ENCODE data around the gene TOB1. TPM values are rescaled to one million over a fixed set of nuclear protein-coding genes. Genes with fewer than 3 reads are reported as not detected.

TOB1 gene
- total and polyA plus RNA-seq, 2 experiments from 2014 or later: 12.1 to 46.9 TPM

DNA sequence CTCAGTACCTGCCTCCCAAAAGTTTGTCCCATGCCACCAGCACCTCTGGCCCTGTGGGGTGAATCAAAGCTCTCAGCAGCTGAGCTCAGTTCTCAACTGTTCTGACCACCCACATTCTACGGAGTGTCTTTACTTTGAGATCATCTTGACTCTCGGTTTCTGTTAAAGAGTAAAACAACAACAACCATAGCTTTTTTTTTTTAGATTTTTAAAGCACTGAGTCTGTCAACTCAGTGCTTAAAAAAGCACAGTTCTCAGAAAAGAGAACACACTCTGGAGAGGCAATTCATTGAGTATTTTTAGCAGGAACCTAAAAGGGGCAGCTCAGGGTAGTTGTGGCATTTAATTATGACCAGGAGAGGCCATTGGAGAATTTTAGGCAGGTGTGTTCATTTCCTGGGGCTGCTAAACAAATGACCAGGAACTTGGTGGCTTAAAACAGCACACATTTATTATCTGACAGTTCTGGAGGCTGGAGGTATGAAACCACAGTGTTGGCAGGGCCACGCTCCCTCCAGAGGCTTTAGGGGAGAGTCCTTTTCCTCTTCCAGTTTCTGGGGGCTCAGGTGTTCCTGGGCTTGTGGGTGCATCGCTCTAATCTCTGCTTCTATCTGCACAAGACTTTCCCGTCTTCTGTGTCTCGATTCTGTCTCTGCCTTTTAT is 37.5 kb downstream of the TOB1 start (continued):
- TF ChIP-seq, protein P1, sequence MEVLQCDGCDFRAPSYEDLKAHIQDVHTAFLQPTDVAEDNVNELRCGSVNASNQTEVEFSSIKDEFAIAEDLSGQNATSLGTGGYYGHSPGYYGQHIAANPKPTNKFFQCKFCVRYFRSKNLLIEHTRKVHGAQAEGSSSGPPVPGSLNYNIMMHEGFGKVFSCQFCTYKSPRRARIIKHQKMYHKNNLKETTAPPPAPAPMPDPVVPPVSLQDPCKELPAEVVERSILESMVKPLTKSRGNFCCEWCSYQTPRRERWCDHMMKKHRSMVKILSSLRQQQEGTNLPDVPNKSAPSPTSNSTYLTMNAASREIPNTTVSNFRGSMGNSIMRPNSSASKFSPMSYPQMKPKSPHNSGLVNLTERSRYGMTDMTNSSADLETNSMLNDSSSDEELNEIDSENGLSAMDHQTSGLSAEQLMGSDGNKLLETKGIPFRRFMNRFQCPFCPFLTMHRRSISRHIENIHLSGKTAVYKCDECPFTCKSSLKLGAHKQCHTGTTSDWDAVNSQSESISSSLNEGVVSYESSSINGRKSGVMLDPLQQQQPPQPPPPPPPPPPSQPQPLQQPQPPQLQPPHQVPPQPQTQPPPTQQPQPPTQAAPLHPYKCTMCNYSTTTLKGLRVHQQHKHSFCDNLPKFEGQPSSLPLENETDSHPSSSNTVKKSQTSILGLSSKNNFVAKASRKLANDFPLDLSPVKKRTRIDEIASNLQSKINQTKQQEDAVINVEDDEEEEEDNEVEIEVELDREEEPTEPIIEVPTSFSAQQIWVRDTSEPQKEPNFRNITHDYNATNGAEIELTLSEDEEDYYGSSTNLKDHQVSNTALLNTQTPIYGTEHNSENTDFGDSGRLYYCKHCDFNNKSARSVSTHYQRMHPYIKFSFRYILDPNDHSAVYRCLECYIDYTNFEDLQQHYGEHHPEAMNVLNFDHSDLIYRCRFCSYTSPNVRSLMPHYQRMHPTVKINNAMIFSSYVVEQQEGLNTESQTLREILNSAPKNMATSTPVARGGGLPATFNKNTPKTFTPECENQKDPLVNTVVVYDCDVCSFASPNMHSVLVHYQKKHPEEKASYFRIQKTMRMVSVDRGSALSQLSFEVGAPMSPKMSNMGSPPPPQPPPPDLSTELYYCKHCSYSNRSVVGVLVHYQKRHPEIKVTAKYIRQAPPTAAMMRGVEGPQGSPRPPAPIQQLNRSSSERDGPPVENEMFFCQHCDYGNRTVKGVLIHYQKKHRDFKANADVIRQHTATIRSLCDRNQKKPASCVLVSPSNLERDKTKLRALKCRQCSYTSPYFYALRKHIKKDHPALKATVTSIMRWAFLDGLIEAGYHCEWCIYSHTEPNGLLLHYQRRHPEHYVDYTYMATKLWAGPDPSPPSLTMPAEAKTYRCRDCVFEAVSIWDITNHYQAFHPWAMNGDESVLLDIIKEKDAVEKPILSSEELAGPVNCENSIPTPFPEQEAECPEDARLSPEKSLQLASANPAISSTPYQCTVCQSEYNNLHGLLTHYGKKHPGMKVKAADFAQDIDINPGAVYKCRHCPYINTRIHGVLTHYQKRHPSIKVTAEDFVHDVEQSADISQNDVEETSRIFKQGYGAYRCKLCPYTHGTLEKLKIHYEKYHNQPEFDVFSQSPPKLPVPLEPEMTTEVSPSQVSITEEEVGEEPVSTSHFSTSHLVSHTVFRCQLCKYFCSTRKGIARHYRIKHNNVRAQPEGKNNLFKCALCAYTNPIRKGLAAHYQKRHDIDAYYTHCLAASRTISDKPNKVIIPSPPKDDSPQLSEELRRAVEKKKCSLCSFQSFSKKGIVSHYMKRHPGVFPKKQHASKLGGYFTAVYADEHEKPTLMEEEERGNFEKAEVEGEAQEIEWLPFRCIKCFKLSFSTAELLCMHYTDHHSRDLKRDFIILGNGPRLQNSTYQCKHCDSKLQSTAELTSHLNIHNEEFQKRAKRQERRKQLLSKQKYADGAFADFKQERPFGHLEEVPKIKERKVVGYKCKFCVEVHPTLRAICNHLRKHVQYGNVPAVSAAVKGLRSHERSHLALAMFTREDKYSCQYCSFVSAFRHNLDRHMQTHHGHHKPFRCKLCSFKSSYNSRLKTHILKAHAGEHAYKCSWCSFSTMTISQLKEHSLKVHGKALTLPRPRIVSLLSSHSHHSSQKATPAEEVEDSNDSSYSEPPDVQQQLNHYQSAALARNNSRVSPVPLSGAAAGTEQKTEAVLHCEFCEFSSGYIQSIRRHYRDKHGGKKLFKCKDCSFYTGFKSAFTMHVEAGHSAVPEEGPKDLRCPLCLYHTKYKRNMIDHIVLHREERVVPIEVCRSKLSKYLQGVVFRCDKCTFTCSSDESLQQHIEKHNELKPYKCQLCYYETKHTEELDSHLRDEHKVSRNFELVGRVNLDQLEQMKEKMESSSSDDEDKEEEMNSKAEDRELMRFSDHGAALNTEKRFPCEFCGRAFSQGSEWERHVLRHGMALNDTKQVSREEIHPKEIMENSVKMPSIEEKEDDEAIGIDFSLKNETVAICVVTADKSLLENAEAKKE (CRISPR knock-in tag; IDR thresholded peaks at IDR 0.05): no peak
- TF ChIP-seq POLR2AphosphoS5 (IDR thresholded peaks at IDR 0.05; ENCODE audit: low read depth): no peak
- TF ChIP-seq NANOG (IDR thresholded peaks at IDR 0.05; ENCODE audit: borderline replicate concordance): no peak

DNA sequence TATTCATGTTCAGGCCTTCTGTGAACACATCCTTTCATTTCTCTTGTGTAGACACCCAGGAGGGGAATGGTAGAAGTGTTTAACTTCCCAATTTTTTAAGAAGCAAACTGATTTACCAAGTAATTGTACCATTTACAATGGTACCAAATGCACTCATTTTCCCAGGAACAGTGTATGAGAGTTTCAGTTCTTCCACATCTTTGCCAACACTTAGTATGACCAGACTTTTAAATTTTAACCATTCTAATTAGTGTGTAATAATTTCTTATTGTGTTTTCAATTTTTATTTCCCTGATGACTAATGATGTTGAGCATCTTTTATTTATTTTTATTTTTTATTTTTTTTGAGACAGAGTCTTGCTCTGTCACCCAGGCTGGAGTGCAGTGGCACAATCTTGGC is 41.0 kb downstream of the TOB1 start:
- H3K9me2 ChIP-seq (ENCODE audit: insufficient read depth): peaks cover 7% of the 10 kb centered on the region; the same call in 1 of the 2 replicates
- ATAC-seq: no peak
- TF ChIP-seq EZH2 (IDR thresholded peaks at IDR 0.05; ENCODE audit: low read depth, unreplicated experiment): no peak
- no peak for TF ChIP-seq JUNB (IDR thresholded peaks at IDR 0.05; ENCODE audit: unreplicated experiment)
- TF ChIP-seq ZNF331 (CRISPR knock-in tag; IDR thresholded peaks at IDR 0.05; ENCODE audit: low read depth): no peak
- no peak for TF ChIP-seq POLR2AphosphoS5 (IDR thresholded peaks at IDR 0.05; ENCODE audit: low read depth)
- TF ChIP-seq, protein P2, sequence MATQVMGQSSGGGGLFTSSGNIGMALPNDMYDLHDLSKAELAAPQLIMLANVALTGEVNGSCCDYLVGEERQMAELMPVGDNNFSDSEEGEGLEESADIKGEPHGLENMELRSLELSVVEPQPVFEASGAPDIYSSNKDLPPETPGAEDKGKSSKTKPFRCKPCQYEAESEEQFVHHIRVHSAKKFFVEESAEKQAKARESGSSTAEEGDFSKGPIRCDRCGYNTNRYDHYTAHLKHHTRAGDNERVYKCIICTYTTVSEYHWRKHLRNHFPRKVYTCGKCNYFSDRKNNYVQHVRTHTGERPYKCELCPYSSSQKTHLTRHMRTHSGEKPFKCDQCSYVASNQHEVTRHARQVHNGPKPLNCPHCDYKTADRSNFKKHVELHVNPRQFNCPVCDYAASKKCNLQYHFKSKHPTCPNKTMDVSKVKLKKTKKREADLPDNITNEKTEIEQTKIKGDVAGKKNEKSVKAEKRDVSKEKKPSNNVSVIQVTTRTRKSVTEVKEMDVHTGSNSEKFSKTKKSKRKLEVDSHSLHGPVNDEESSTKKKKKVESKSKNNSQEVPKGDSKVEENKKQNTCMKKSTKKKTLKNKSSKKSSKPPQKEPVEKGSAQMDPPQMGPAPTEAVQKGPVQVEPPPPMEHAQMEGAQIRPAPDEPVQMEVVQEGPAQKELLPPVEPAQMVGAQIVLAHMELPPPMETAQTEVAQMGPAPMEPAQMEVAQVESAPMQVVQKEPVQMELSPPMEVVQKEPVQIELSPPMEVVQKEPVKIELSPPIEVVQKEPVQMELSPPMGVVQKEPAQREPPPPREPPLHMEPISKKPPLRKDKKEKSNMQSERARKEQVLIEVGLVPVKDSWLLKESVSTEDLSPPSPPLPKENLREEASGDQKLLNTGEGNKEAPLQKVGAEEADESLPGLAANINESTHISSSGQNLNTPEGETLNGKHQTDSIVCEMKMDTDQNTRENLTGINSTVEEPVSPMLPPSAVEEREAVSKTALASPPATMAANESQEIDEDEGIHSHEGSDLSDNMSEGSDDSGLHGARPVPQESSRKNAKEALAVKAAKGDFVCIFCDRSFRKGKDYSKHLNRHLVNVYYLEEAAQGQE (IDR thresholded peaks at IDR 0.05; ENCODE audit: unreplicated experiment): no peak
- TF ChIP-seq CREB1 (CRISPR knock-in tag; IDR thresholded peaks at IDR 0.05; ENCODE audit: low read depth): no peak
- TF ChIP-seq STAT1 (IDR thresholded peaks at IDR 0.05; ENCODE audit: unreplicated experiment): no peak
- TF ChIP-seq, protein P3, sequence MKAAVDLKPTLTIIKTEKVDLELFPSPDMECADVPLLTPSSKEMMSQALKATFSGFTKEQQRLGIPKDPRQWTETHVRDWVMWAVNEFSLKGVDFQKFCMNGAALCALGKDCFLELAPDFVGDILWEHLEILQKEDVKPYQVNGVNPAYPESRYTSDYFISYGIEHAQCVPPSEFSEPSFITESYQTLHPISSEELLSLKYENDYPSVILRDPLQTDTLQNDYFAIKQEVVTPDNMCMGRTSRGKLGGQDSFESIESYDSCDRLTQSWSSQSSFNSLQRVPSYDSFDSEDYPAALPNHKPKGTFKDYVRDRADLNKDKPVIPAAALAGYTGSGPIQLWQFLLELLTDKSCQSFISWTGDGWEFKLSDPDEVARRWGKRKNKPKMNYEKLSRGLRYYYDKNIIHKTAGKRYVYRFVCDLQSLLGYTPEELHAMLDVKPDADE (IDR thresholded peaks at IDR 0.05): no peak

More for the DNA sequence above, 41.0 kb downstream of the TOB1 start:
- Mint-ChIP-seq H3K4me3 (no peak overlapping the region), H3K27me3 (ENCODE audit: insufficient read depth, low read depth, poor library complexity) (peaks cover 5% of the 10 kb centered on the region), H3K9me3 (no peaks in the 10 kb centered on the region), H3K4me1 (peaks cover 10% of the 10 kb centered on the region), H3K27ac (no peak overlapping the region), H3K36me3 (ENCODE audit: low read depth) (no peaks in the 10 kb centered on the region)
- no peaks in the 10 kb centered on the region for H4K20me1 ChIP-seq (replicated peaks; ENCODE audit: insufficient read depth)
- no peak for DNase-seq (ENCODE audit: low spot score)
- peaks cover 13% of the 10 kb centered on the region; the same call in 1 of the 2 replicates for H3K4me1 ChIP-seq (ENCODE audit: insufficient read depth)
- no peaks in the 10 kb centered on the region for H3K27me3 ChIP-seq (ENCODE audit: insufficient read depth)
- H3K4me3 ChIP-seq: no peak overlapping the region
- H3K36me3 ChIP-seq (ENCODE audit: insufficient read depth): no peaks in the 10 kb centered on the region
- H3K79me2 ChIP-seq (replicated peaks; ENCODE audit: insufficient read depth): no peaks in the 10 kb centered on the region
- H3K27ac ChIP-seq (ENCODE audit: low read depth): no peak overlapping the region
- no peaks in the 10 kb centered on the region for H3F3A ChIP-seq (replicated peaks; ENCODE audit: low read depth)
- no peak overlapping the region for H3K4me2 ChIP-seq
- H2AFZ ChIP-seq: no peak overlapping the region
